Endothelial cell of umbilical vein (primary cell): ENCODE data around the gene COQ5. TPM values are rescaled to one million over a fixed set of nuclear protein-coding genes. Genes with fewer than 3 reads are reported as not detected.

Source experiments
- BruUV-seq: library from RNA; stranded (reverse); fragments of 400-500 nt; replicated peaks from 2 replicates; lab custom pipeline; 2021; lab: Mats Ljungman, UMichigan
- CTCF ChIA-PET: fragments of 300-600, 350-600 bp; sonication (Branson Sonifier 250); formaldehyde crosslinking; loops from one replicate; lab custom pipeline; 2021; ENCODE audit warnings: antibody characterized with exemption, inconsistent platforms; lab: Charles Lee
- POLR2A ChIA-PET: fragments of 300-600, 350-600 bp; sonication (Branson Sonifier 250); formaldehyde crosslinking; loops from one replicate; lab custom pipeline; 2021; ENCODE audit warnings: antibody characterized with exemption, inconsistent platforms; lab: Charles Lee
- DNase-seq: peaks from one replicate; pipeline ENCODE4 v3.0.0-alpha.2; 2011; ENCODE audit warnings: low read depth, low spot score
- FAIRE-seq: peaks from 2 replicates; lab custom pipeline; 2011; peaks lifted over from hg19 to GRCh38; lab: Jason Lieb, UNC
- H2AFZ ChIP-seq: 2 replicates; pipeline ENCODE4 v1.6.0; 2012; ENCODE audit warnings: low read depth, low read length, control low read depth, inconsistent platforms
- H3K27ac ChIP-seq: 2 replicates; pipeline ENCODE4 v1.5.1; 2011; ENCODE audit warnings: low read depth, mild to moderate bottlenecking, control low read depth, low read length, moderate library complexity; ENCODE audit not compliant: insufficient read depth
- H3K27me3 ChIP-seq, 2 experiments: 2 replicates each; pipeline versions ENCODE4 v1.6.0 to v1.6.1; 2011; ENCODE audit warnings: low read length in 2 of 2, mixed read lengths in 1 of 2; ENCODE audit not compliant: control insufficient read depth in 2 of 2, insufficient read depth in 2 of 2
- H3K36me3 ChIP-seq, 2 experiments: 2 replicates in 1 of 2; 3 replicates in 1 of 2; pipeline ENCODE4 v1.5.1; 2011; ENCODE audit warnings: low read length in 2 of 2, mild to moderate bottlenecking in 1 of 2, moderate library complexity in 1 of 2; ENCODE audit not compliant: control insufficient read depth in 2 of 2, insufficient read depth in 2 of 2; ENCODE audit errors: extremely low read depth in 1 of 2
- H3K4me1 ChIP-seq: 3 replicates; pipeline ENCODE4 v1.5.1; 2011; ENCODE audit warnings: mild to moderate bottlenecking, low read length; ENCODE audit not compliant: control insufficient read depth, insufficient read depth; ENCODE audit errors: extremely low read depth
- H3K4me2 ChIP-seq: 2 replicates; pipeline ENCODE4 v1.6.1; 2011; ENCODE audit warnings: low read length, control low read depth, mixed read lengths; ENCODE audit not compliant: insufficient read depth
- H3K4me3 ChIP-seq, 3 experiments: fragments of 200-600 bp in 1 of 3; sonication (generic), shearing (Covaris generic) in 1 of 3; replicated peaks in 1 of 3; 2 replicates each; pipeline ENCODE4 v1.5.1; 2011 to 2016; ENCODE audit warnings: control low read depth in 3 of 3, low read length in 3 of 3, mild to moderate bottlenecking in 2 of 3, inconsistent platforms in 1 of 3, low read depth in 1 of 3, moderate library complexity in 1 of 3; ENCODE audit not compliant: insufficient read depth in 1 of 3
- H3K79me2 ChIP-seq: 2 replicates; pipeline ENCODE4 v1.6.0; 2012; ENCODE audit warnings: low read length, inconsistent platforms; ENCODE audit not compliant: control insufficient read depth, insufficient read depth
- H3K9ac ChIP-seq: replicated peaks from 2 replicates; pipeline ENCODE3; 2011; ENCODE audit warnings: low read length, control low read depth; ENCODE audit not compliant: insufficient read depth; ENCODE audit errors: extremely low read depth
- H3K9me1 ChIP-seq: replicated peaks from 3 replicates; pipeline ENCODE4 v1.6.0; 2011; ENCODE audit warnings: mild to moderate bottlenecking, low read length; ENCODE audit not compliant: control insufficient read depth, insufficient read depth; ENCODE audit errors: extremely low read depth
- H3K9me3 ChIP-seq: replicated peaks from 2 replicates; pipeline ENCODE4 v1.5.1; 2012; ENCODE audit warnings: low read length, inconsistent platforms; ENCODE audit not compliant: control insufficient read depth, insufficient read depth
- H4K20me1 ChIP-seq: replicated peaks from 2 replicates; pipeline ENCODE3; 2011; ENCODE audit warnings: mild to moderate bottlenecking, low read length; ENCODE audit not compliant: control insufficient read depth, insufficient read depth; ENCODE audit errors: extremely low read depth
- EZH2 ChIP-seq: IDR thresholded peaks from 2 replicates; pipeline ENCODE4 v1.6.1; 2012; ENCODE audit warnings: borderline replicate concordance, low read depth, mild to moderate bottlenecking, moderate library complexity, low read length, inconsistent platforms; ENCODE audit not compliant: severe bottlenecking
- FOS ChIP-seq: IDR thresholded peaks from 2 replicates; pipeline ENCODE4 v1.6.1; 2011; ENCODE audit warnings: mild to moderate bottlenecking, low read length, moderate library complexity, borderline replicate concordance; ENCODE audit not compliant: insufficient read depth
- GATA2 ChIP-seq: IDR thresholded peaks from 2 replicates; pipeline ENCODE4 v1.7.0; 2011; ENCODE audit warnings: low read depth, mild to moderate bottlenecking, moderate library complexity, mixed read lengths, low read length; ENCODE audit not compliant: insufficient read length, insufficient read depth
- JUN ChIP-seq: IDR thresholded peaks from 2 replicates; pipeline ENCODE4 v1.6.1; 2011; ENCODE audit warnings: borderline replicate concordance, low read depth; ENCODE audit not compliant: insufficient read length, insufficient read depth
- MYC ChIP-seq: IDR thresholded peaks from one replicate; pipeline ENCODE4 v1.6.1; 2011; ENCODE audit warnings: mild to moderate bottlenecking, low read depth, low read length
- POLR2A ChIP-seq: IDR thresholded peaks from 2 replicates; pipeline ENCODE4 v1.6.1; 2012; ENCODE audit warnings: low read depth, mild to moderate bottlenecking, control low read depth, low read length
- POLR2AphosphoS5 ChIP-seq: IDR thresholded peaks from 2 replicates; pipeline ENCODE4 v1.6.1; 2012; ENCODE audit warnings: low read depth, mild to moderate bottlenecking, control low read depth, low read length, moderate library complexity; ENCODE audit not compliant: insufficient read depth
- dilution Hi-C: fragments of 300-500 bp; cut with MboI; formaldehyde crosslinking; loops from one replicate; pipeline ENCODE4 v1.15.0; 2019; ENCODE audit warnings: low sequenced_read_pairs; ENCODE audit not compliant: extremely low pct_ligation_motif_present
- intact Hi-C: fragments of 100-400 bp; cut with micrococcal nuclease; formaldehyde crosslinking; loops from one replicate; pipeline ENCODE4 v1.10.0; 2022
- polyA plus RNA-seq, 4 experiments: library from polyadenylated mRNA; depleted of rRNA in 3 of 4; stranded (reverse) in 3 of 4; unstranded in 1 of 4; fragments of >200 nt; gene quantifications; 2 replicates each; pipeline versions ENCODE4 v1.2.1 to v1.2.3, GENCODE V29; 2011 to 2012; ENCODE audit warnings: missing spikeins in 1 of 4
- total RNA-seq: library from RNA; stranded (reverse); gene quantifications from 2 replicates; pipeline ENCODE4 v1.2.3, GENCODE V29; 2021
- TF ChIP-seq, protein P1 (sequence below), 2 donors: IDR thresholded peaks; 1 replicate in 1 of 2; 2 replicates in 1 of 2; pipeline ENCODE4 v1.5.1; 2011; ENCODE audit warnings: low read length in 2 of 2, mild to moderate bottlenecking in 2 of 2, moderate library complexity in 2 of 2, control low read depth in 1 of 2, inconsistent platforms in 1 of 2, low read depth in 1 of 2; ENCODE audit not compliant: insufficient read depth in 1 of 2; ENCODE audit errors: extremely low read depth in 1 of 2
- TF ChIP-seq, protein P2 (sequence below): IDR thresholded peaks from 2 replicates; pipeline ENCODE4 v1.6.1; 2011; ENCODE audit not compliant: insufficient read depth, insufficient read length

The COQ5 gene
- total and polyA plus RNA-seq, 2 donors (not counting 3 experiments of a cell fraction or from before 2014, with no cell fraction given) = 19.7 to 23.7 TPM

DNA sequence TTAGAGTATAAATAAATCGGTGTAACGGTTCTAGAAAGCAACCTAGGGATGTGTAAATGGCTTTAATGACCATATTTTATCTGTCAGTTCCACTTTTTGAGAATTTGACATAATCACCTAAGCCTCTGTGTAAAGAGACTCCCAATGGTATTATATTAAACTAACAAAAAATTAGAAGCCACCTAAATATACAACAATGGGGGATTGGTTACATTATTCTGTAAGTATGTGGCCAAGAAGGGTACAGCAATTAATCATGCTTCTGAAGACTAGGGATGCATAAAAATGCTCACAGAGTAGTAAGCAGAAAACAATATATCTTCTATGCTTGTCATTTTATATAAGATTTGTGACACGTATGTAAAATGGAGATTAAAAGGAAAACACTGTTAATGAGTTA is 15.7 kb upstream of the COQ5 start:
- Histone ChIP-seq H3K9me1 (no peaks in the 10 kb centered on the region), H3K36me3 (peaks cover 11 to 20% of the 10 kb centered on the region in 2 experiments), H3K9me3 (no peaks in the 10 kb centered on the region), H3K4me2 (no peak overlapping the region), H3K4me3 (no peak overlapping the region), H3K27ac (no peak overlapping the region), H3K79me2 (peaks cover 91% of the 10 kb centered on the region), H3K4me1 (peaks cover 24% of the 10 kb centered on the region), H3K9ac (no peak overlapping the region), H3K27me3 (no peaks in the 10 kb centered on the region), H4K20me1 (peaks cover 5% of the 10 kb centered on the region), H2AFZ (no peak overlapping the region)
- FAIRE-seq = no peak
- POLR2A ChIA-PET = no interaction called here
- no TSS peak for BruUV-seq
- CTCF ChIA-PET = no interaction called here
- no peak for DNase-seq
- intact Hi-C loops (no loop called here), dilution Hi-C loops (no loop called here)
- no peak for TF ChIP-seq POLR2A
- no peak for TF ChIP-seq EZH2
- no peak for TF ChIP-seq MYC
- TF ChIP-seq, protein P1, sequence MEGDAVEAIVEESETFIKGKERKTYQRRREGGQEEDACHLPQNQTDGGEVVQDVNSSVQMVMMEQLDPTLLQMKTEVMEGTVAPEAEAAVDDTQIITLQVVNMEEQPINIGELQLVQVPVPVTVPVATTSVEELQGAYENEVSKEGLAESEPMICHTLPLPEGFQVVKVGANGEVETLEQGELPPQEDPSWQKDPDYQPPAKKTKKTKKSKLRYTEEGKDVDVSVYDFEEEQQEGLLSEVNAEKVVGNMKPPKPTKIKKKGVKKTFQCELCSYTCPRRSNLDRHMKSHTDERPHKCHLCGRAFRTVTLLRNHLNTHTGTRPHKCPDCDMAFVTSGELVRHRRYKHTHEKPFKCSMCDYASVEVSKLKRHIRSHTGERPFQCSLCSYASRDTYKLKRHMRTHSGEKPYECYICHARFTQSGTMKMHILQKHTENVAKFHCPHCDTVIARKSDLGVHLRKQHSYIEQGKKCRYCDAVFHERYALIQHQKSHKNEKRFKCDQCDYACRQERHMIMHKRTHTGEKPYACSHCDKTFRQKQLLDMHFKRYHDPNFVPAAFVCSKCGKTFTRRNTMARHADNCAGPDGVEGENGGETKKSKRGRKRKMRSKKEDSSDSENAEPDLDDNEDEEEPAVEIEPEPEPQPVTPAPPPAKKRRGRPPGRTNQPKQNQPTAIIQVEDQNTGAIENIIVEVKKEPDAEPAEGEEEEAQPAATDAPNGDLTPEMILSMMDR (IDR thresholded peaks at IDR 0.05; ENCODE audit: extremely low read depth in 1 of 2, insufficient read depth in 1 of 2, low read depth in 1 of 2, low read length in 2 of 2) = no peak
- no peak for TF ChIP-seq POLR2AphosphoS5
- no peak for TF ChIP-seq JUN
- TF ChIP-seq FOS = no peak
- TF ChIP-seq, protein P2, sequence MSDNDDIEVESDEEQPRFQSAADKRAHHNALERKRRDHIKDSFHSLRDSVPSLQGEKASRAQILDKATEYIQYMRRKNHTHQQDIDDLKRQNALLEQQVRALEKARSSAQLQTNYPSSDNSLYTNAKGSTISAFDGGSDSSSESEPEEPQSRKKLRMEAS = no peak
- no peak for TF ChIP-seq GATA2
